K562 (cell line): Measurements from ENCODE around the gene PTPRT. TPM values are rescaled to one million over a fixed set of nuclear protein-coding genes. Genes with fewer than 3 reads are reported as not detected.

ENCODE experiments used
- ATAC-seq: fragments of 200-7000 bp; cut with Tn5 transposase; 3 replicates; pipeline ENCODE4 v1.9.1; 2020; ENCODE audit warnings: moderate library complexity
- BruUV-seq: library from RNA; stranded (reverse); fragments of 400-500 nt; replicated peaks from 2 replicates; lab custom pipeline; 2021; lab: Mats Ljungman, UMichigan
- CTCF ChIA-PET: fragments of 300-600 bp; formaldehyde crosslinking; extraction: SDS; loops from one replicate; lab custom pipeline; 2021; ENCODE audit warnings: low intra/inter-chr PET ratio; lab: Yijun Ruan, JAX
- POLR2A ChIA-PET: fragments of 300-600, 350-650 bp; sonication (Branson Sonifier 250); formaldehyde crosslinking; extraction: SDS; loops from one replicate; lab custom pipeline; 2021; ENCODE audit warnings: antibody characterized with exemption, inconsistent platforms; lab: Yijun Ruan, JAX
- DNase-seq, 4 experiments: peaks; one replicate each; pipeline versions ENCODE4 v3.0.0 to v3.0.0-alpha.2; 2011 to 2018; ENCODE audit warnings: low spot score in 3 of 4, mixed read lengths in 3 of 4; ENCODE audit errors: extremely low read depth in 1 of 4
- FAIRE-seq: peaks from 2 replicates; lab custom pipeline; 2011; peaks lifted over from hg19 to GRCh38; lab: Jason Lieb, UNC
- H2AFZ ChIP-seq: 2 replicates; pipeline ENCODE4 v1.6.0; 2011; ENCODE audit warnings: low read depth, low read length, control low read depth, inconsistent platforms
- H3K27ac ChIP-seq: fragments of 200-600 bp; 3 replicates; pipeline ENCODE4 v1.8.0; 2011; ENCODE audit warnings: low read depth, mild to moderate bottlenecking, control low read depth, inconsistent platforms, low read length, moderate library complexity, mixed read lengths; ENCODE audit errors: extremely low read depth
- H3K27me3 ChIP-seq, 2 experiments: fragments of 300-600 bp in 1 of 2; 2 replicates in 1 of 2; 3 replicates in 1 of 2; pipeline versions ENCODE4 v1.6.0 to v1.8.0; 2011; ENCODE audit warnings: inconsistent platforms in 2 of 2, low read length in 2 of 2, mild to moderate bottlenecking in 1 of 2, mixed read lengths in 1 of 2, moderate library complexity in 1 of 2; ENCODE audit not compliant: control insufficient read depth in 2 of 2, insufficient read depth in 2 of 2
- H3K36me3 ChIP-seq: fragments of 300-600 bp; 3 replicates; pipeline ENCODE4 v1.8.0; 2011; ENCODE audit warnings: mild to moderate bottlenecking, low read length, inconsistent platforms; ENCODE audit not compliant: control insufficient read depth, insufficient read depth
- H3K4me1 ChIP-seq, 2 experiments: fragments of 200-600 bp in 1 of 2; replicated peaks in 1 of 2; 2 replicates in 1 of 2; 3 replicates in 1 of 2; pipeline versions ENCODE4 v1.5.1 to v1.8.0; 2011; ENCODE audit warnings: inconsistent platforms in 2 of 2, low read length in 2 of 2, mild to moderate bottlenecking in 1 of 2, mixed read lengths in 1 of 2, moderate library complexity in 1 of 2; ENCODE audit not compliant: control insufficient read depth in 2 of 2, insufficient read depth in 2 of 2
- H3K4me2 ChIP-seq: 2 replicates; pipeline ENCODE4 v1.6.1; 2011; ENCODE audit warnings: low read length, control low read depth, inconsistent platforms, mixed read lengths; ENCODE audit not compliant: insufficient read depth
- H3K4me3 ChIP-seq: fragments of 200-600 bp; sonication (generic), shearing (Covaris generic); 2 replicates; pipeline ENCODE4 v1.5.1; 2016; ENCODE audit warnings: control low read depth, inconsistent platforms
- H3K79me2 ChIP-seq: fragments of 200-600 bp; 3 replicates; pipeline ENCODE4 v1.8.0; 2011; ENCODE audit warnings: low read length, inconsistent platforms; ENCODE audit not compliant: control insufficient read depth, insufficient read depth
- H3K9ac ChIP-seq, 2 experiments: 2 replicates each; pipeline versions ENCODE4 v1.6.0 to v1.6.1; 2011; ENCODE audit warnings: low read depth in 2 of 2, low read length in 2 of 2, control low read depth in 1 of 2, inconsistent platforms in 1 of 2, mild to moderate bottlenecking in 1 of 2, mixed read lengths in 1 of 2; ENCODE audit not compliant: insufficient read depth in 1 of 2
- H3K9me1 ChIP-seq: one replicate; pipeline ENCODE4 v1.6.0; 2011; ENCODE audit warnings: inconsistent platforms, mild to moderate bottlenecking, low read length, moderate library complexity; ENCODE audit not compliant: control insufficient read depth, insufficient read depth
- H3K9me3 ChIP-seq: replicated peaks from 2 replicates; pipeline ENCODE4 v1.5.1; 2011; ENCODE audit warnings: low read depth, low read length, inconsistent platforms; ENCODE audit not compliant: control insufficient read depth, insufficient read depth
- H4K20me1 ChIP-seq: replicated peaks from 2 replicates; pipeline ENCODE4 v1.6.1; 2011; ENCODE audit warnings: low read length, inconsistent platforms, mixed read lengths; ENCODE audit not compliant: control insufficient read depth, insufficient read depth
- NRF1 ChIP-seq, 2 experiments: fragments of 450-650 bp; IDR thresholded peaks in 1 of 2; conservative IDR thresholded peaks in 1 of 2; 2 replicates each; pipeline ENCODE4 v1.6.1; 2014; ENCODE audit warnings: mild to moderate bottlenecking in 2 of 2
- PHF8 ChIP-seq: fragments of 200-600 bp; sonication (generic); IDR thresholded peaks from 2 replicates; pipeline ENCODE4 v1.6.1; 2012; ENCODE audit warnings: mixed run types, mild to moderate bottlenecking, inconsistent platforms, low read length, moderate library complexity, borderline replicate concordance
- RBM39 ChIP-seq: fragments of 200-400 bp; formaldehyde crosslinking; optimal IDR thresholded peaks from 2 replicates; pipeline ENCODE3; 2018; ENCODE audit warnings: low read depth, low read length
- TEAD2 ChIP-seq: fragments of 450-650 bp; IDR thresholded peaks from 2 replicates; pipeline ENCODE4 v1.6.1; 2016; ENCODE audit warnings: missing genetic modification characterization, control low read depth, missing compliant biosample characterization
- XRCC4 ChIP-seq: IDR thresholded peaks from one replicate; pipeline ENCODE4 v1.6.1; 2011; ENCODE audit not compliant: insufficient read depth, insufficient read length; ENCODE audit errors: extremely low read depth
- ZEB2 ChIP-seq: fragments of 450-650 bp; IDR thresholded peaks from 2 replicates; pipeline ENCODE4 v1.6.1; 2016
- ZNF699 ChIP-seq: fragments of 250-450 bp; sonication (Bioruptor Pico); IDR thresholded peaks from 2 replicates; pipeline ENCODE4 v1.8.0; 2021; ENCODE audit warnings: mild to moderate bottlenecking, moderate library complexity; ENCODE audit not compliant: insufficient replicate concordance
- WGBS: fragments of 100-300 bp; shearing (Covaris generic); methylation state at CpG from one replicate; pipeline ENCODE4 v1.1.6; 2016; ENCODE audit warnings: low coverage, mixed read lengths; ENCODE audit not compliant: insufficient coverage; ENCODE audit errors: missing lambda C conversion rate; 5-methylcytosine and 5-hydroxymethylcytosine counted together
- in situ Hi-C: fragments of 300-500 bp; cut with MboI; formaldehyde crosslinking; loops from 4 replicates; pipeline ENCODE4 v1.15.0; 2018; ENCODE audit warnings: inconsistent platforms, mixed read lengths
- intact Hi-C: fragments of 100-400 bp; cut with micrococcal nuclease; formaldehyde crosslinking; loops from 2 replicates; pipeline ENCODE4 v1.14.2; 2022
- polyA plus RNA-seq, 8 experiments: library from polyadenylated mRNA; depleted of rRNA in 4 of 8; stranded (reverse) in 5 of 8; unstranded in 3 of 8; fragments of >200 nt; fragmentation: Nextera tagmentation in 2 of 8; fragmentation: Illumina TruSeq in 1 of 8; extraction: Ambion mirVana in 2 of 8; extraction: Trizol in 1 of 8; gene quantifications; 2 replicates each; pipeline versions ENCODE4 v1.2.1 to v1.2.3, GENCODE V29; 2011 to 2014; ENCODE audit warnings: inconsistent platforms in 1 of 8, missing spikeins in 1 of 8
- total RNA-seq, 7 experiments: library from RNA; depleted of rRNA in 6 of 7; stranded (reverse); fragments of >200 nt in 6 of 7; fragmentation: Illumina TruSeq in 2 of 7; extraction: Trizol in 2 of 7; gene quantifications; 2 replicates each; pipeline versions ENCODE4 v1.2.1 to v1.2.3, GENCODE V29; 2011 to 2021; ENCODE audit warnings: low replicate concordance in 1 of 7
- TF ChIP-seq, protein P1 (sequence below): sonication (generic); IDR thresholded peaks from 2 replicates; pipeline ENCODE4 v1.6.1; 2016

Gene PTPRT
- total and polyA plus RNA-seq, 9 of the 15 experiments (the other 6 are each of a cell fraction or from before 2014, with no cell fraction given) = not detected

GRCh38 chr20:42360621-42361020 lies 829.1 kb downstream of the PTPRT start:
- Histone ChIP-seq H3K4me2 (no peak overlapping the region), H3K27me3 (no peaks in the 10 kb centered on the region; a peak in 4 of 5 replicates)
- ATAC-seq (no peak), DNase-seq (no peak)
- WGBS = 0% methylated on average over 1 of the region's 1 CpG
- in situ Hi-C loops = no loop called here
- TF ChIP-seq ZNF699 (no peak), NRF1 (conservative IDR thresholded peaks at IDR 0.05 in 1 of 2, IDR thresholded peaks at IDR 0.05 in 1 of 2) (no peak), XRCC4 (no peak), RBM39 (no peak), TEAD2 (tag) (no peak), ZEB2 (no peak), PHF8 (no peak)
- TF ChIP-seq, protein P1, sequence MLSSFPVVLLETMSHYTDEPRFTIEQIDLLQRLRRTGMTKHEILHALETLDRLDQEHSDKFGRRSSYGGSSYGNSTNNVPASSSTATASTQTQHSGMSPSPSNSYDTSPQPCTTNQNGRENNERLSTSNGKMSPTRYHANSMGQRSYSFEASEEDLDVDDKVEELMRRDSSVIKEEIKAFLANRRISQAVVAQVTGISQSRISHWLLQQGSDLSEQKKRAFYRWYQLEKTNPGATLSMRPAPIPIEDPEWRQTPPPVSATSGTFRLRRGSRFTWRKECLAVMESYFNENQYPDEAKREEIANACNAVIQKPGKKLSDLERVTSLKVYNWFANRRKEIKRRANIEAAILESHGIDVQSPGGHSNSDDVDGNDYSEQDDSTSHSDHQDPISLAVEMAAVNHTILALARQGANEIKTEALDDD = no peak
- TF ChIP-seq, all 486 proteins: peak for 0
- Histone ChIP-seq H3K79me2 (no peaks in the 10 kb centered on the region), H3K4me3 (no peak overlapping the region), H3K9me1 (no peaks in the 10 kb centered on the region), H3K4me1 (no peaks in the 10 kb centered on the region), H3K36me3 (no peaks in the 10 kb centered on the region), H3K9me3 (no peaks in the 10 kb centered on the region), H3K27ac (no peak overlapping the region), H4K20me1 (no peaks in the 10 kb centered on the region), H2AFZ (no peak overlapping the region), H3K9ac (no peak overlapping the region)
- CTCF ChIA-PET = no interaction called here
- no TSS peak for BruUV-seq
- FAIRE-seq = no peak
- POLR2A ChIA-PET = no interaction called here
- intact Hi-C loops = no loop called here
